DND-41 (cell line): ENCODE measurements around the gene PRKCA.

Experiments
- CTCF ChIP-seq: IDR thresholded peaks from 2 replicates; pipeline ENCODE4 v1.5.1; 2012; ENCODE audit warnings: borderline replicate concordance, low read length, moderate library complexity, mild to moderate bottlenecking; ENCODE audit not compliant: poor library complexity, severe bottlenecking; ENCODE audit errors: extremely low read depth
- EZH2 ChIP-seq: IDR thresholded peaks from 3 replicates; pipeline ENCODE4 v1.6.1; 2012; ENCODE audit warnings: borderline replicate concordance, low read depth, mild to moderate bottlenecking, moderate library complexity, low read length, inconsistent platforms; ENCODE audit not compliant: severe bottlenecking

GRCh38 chr17:66807182-66807581, 504.8 kb downstream of the PRKCA start:
- TF ChIP-seq CTCF (no peak), EZH2 (no peak)
